Stimulated activated CD4-positive, alpha-beta T cell treated with anti-CD3 and anti-CD28 coated beads, Interleukin-15, amount 100 ng/mL, for 48 hours (primary cell): ENCODE data around the gene REC8.

ENCODE experiments used
- DNase-seq, 2 donors: peaks; one replicate each; pipeline ENCODE4 v3.0.0-alpha.2; 2020; ENCODE audit warnings: low read depth in 2 of 2

The REC8 gene, protein sequence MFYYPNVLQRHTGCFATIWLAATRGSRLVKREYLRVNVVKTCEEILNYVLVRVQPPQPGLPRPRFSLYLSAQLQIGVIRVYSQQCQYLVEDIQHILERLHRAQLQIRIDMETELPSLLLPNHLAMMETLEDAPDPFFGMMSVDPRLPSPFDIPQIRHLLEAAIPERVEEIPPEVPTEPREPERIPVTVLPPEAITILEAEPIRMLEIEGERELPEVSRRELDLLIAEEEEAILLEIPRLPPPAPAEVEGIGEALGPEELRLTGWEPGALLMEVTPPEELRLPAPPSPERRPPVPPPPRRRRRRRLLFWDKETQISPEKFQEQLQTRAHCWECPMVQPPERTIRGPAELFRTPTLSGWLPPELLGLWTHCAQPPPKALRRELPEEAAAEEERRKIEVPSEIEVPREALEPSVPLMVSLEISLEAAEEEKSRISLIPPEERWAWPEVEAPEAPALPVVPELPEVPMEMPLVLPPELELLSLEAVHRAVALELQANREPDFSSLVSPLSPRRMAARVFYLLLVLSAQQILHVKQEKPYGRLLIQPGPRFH

DNA sequence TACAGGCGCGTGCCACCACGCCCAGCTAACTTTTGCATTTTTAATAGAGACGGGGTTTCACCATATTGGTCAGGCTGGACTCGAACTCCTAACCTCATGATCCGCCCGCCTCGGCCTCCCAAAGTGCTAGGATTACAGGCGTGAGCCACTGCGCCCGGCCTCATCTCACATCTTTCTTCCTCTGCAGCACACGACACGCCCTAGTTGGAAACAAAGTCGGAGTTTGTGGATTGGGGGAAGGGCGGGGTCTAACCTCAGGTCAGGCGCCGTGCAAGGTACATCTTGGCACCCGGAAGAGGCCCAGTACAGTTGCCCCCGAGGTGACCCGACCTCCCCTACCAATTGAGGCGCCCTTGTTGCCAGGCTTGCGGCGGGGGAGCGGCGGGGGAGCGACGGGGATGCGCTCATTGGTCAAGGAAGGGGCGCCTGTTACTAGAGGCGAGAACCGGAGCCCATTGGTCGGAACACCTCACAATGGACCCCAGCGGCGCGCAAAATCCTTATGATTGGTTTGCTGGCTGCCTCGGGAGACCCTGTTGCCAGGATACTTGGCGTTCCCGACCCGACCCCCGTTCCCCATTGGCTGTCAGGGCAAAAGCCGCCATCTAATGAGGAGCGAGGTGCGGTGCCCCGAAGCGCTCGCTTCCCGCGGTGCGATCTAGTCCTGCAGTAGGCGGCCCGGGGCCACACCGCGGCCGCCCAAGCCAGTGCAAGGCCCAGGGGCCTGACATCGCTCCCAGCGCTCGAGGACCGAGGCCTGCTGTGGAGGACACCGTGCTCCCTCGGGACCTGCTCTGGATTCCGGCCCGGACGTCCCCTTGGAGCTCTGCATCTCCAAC lies at the start of gene REC8:
Gene REC8 (plus strand): TSS at position 659 of the 839 bp plus-strand sequence. CDS start 473 bp downstream, outside the sequence.
- peak; percentile 51 to 65 for DNase-seq

DNA sequence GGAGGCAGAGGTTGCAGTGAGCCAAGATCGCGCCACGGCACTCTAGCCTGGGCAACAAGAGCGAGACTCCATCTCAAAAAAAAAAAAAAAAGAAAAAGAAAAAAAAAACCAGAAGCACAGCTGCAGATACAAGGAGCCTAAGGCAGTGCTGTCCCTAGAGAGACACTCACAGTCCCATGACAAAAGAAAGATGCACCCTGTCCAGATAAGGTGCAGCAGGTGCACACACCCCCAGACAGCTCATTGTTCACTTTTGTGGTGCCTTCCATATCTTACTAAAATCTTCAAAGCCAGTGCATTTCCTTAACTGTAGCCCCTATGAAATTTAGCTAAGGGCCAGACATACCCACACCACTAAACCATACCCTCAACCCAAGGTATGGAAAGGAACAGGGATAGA lies 49.5 kb upstream of the REC8 start:
- no peak for DNase-seq

DNA sequence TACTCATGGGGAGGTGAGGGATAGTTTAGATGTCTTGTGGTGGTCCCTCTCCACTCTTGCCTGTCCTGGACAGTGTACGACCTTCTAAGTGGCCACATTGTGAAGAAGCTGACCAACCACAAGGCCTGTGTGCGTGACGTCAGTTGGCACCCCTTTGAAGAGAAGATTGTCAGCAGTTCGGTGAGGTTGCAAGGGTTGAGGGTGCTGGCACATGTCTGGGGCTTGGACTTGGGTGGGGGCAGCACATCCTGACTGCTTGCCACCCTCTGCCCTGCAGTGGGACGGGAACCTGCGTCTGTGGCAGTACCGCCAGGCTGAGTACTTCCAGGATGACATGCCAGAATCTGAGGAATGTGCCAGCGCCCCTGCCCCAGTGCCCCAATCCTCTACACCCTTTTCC lies 49.0 kb upstream of the REC8 start:
- DNase-seq, result no peak

DNA sequence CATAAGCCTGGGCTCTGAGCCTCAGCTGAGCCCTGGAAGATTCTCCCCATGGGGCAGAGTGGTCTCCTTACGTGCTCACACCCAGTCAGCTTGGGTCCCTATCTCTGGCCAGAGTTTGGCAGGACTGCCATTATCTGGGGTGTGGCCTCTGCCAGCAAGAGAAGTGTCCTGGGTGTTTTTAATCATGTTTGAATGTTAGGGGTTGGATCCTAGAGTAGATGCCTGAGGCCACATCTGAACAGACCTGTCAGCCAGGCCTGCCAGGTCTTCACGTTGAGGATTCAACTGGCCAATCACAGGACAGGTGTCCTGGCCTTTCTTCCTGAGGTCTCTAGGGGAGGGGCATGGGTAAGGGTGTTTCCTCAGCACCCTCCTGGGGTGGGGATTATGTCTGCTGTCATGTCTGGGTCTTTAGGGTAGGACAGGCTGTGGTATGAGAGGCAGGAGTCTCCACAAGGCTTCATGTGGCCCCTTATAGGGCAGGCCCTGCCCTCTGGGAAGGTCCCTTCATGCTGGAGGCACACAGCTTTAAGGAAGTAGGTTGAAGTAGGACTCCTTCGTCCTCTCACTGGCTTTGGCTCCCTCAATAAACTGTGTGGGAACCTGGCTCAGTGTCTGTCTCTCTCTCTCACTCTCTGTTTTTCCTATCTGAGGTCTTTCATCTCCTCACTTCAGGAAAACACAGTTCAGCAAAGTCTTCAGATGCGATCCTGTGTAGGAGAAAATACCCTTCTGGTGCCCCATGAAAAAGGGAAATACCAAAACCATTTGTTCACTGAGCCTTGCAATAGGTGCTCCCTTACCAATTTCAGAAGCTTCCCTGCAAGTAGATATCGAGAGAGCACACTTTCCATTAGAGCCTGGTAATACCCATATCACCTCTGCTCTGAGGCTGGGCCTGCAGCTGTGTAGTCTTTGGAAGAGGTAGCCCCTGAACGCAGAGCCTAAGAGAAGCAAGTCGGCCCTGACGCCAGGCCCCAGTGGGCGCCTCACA lies 48.2 kb upstream of the REC8 start:
- DNase-seq, result no peak

GRCh38 chr14:24126939-24127338 lies 44.9 kb upstream of the REC8 start:
- no peak for DNase-seq

DNA sequence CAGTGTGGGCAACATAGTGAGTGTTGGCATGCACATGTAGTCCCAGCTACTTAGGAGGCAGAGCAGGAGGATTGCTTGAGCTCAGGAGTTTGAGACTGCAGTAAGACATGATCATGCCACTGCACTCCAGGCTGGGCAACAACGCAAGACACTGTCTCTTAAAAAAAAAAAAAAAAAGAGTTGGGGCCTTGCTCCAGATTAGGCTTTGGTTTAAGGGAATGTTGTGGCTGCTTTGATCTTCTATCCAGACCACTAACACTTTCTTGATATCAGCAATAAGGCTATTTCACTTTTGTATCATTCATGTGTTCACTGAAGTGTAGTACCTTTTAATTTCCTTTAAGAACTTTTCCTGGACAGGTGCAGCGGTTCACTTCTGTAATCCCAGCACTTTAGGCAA lies 44.2 kb upstream of the REC8 start:
- DNase-seq, result no peak

DNA sequence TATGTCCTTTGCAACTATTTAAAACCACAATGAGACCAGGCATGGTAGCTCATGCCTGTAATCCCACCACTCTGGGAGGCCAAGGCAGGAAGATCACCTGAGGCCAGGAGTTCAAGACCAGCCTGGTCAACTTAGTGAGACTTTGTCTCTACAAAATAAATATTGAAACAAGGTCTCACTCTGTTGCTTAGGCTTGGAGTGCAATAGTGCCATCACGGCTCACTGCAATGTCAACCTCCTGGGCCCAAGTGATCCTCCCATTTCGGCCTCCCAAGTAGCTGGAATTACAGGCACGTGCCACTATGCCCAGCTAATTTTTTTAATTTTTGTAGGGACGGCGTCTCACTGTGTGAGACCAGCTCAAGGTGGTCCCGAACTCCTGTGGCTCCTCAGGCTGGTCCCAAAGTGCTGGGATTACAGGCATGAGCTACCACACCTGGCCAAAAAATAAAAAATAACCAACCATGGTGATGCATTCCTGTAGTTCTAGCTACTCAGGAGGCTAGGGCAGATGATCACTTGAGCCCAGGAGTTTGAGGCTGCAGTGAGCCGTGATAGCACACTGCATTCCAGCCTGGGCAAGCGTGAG lies 42.4 kb upstream of the REC8 start:
- no peak for DNase-seq

GRCh38 chr14:24130380-24130716 lies 41.5 kb upstream of the REC8 start, which contains the start of gene FITM1:
FITM1 (plus strand) TSS chr14:24130659; CDS start chr14:24131564, 905 bp downstream.
- DNase-seq, result no peak

DNA sequence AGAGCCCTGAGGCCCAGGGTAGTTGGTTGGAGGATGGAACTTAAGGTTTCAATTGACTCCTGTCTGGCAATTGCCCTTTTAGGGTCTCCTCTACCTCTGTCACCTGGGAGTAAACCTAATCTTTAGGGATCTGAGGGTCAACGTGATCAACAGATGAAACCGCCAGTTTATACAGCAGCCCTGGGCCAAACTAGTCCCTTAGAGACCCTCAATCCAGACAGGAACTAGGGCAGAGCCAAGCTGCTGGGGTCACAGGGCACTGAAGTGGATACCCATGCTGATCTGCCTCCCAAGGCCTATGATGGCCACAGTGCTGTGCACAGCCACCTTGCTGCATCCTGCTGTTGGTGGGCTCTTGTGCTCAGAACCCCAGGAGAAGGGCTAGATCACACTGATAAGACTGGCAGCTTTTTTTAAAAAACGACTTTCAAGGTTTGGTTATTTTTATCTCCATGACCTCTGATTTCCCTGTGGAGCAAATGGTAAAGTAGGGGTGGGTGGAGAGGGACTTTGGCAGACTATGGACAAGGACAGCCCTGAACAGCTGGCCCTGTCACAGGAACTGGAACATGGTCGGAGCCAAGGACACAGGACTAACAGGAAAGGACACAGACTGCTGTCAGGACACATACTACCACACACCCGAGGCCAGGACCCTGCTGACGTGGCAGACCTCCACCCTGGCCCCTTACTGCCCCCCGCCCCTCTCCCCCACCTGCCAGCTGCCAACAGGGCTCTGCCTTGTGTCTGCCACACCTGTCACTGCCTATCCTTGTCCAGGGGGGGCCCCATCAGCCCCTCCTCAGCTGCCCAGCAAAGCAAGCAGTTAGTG lies 40.9 kb upstream of the REC8 start:
- DNase-seq, result no peak

DNA sequence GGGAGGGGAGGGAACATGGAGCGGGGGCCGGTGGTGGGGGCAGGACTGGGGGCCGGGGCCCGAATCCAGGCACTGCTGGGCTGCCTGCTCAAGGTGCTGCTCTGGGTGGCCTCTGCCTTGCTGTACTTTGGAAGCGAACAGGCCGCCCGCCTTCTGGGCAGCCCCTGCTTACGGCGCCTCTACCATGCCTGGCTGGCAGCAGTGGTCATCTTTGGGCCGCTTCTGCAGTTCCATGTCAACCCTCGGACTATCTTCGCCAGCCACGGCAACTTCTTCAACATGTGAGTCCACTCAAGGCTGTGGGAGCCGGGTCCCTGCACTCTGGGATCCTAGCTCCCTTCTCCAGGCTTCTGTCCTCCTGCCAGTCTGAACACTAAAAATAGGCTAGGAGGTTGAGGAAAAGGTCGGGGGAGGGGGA lies 40.3 kb upstream of the REC8 start:
- DNase-seq, result no peak

GRCh38 chr14:24132061-24132685 lies 39.7 kb upstream of the REC8 start:
- no peak for DNase-seq

GRCh38 chr14:24132976-24133375 lies 38.9 kb upstream of the REC8 start:
- DNase-seq, result no peak

- no peak for DNase-seq
Measured at GRCh38 chr14:24133735-24134134, 38.1 kb upstream of the REC8 start.

- no peak for DNase-seq
Measured at GRCh38 chr14:24135584-24135833, 36.4 kb upstream of the REC8 start.

- DNase-seq, result peak; percentile 85 to 92
Measured at GRCh38 chr14:24135834-24136683, 35.8 kb upstream of the REC8 start, which contains the start of gene PSME1. PSME1 (plus strand) TSS chr14:24136194; CDS start chr14:24136263, 69 bp downstream.

- no peak for DNase-seq
Measured at GRCh38 chr14:24136684-24137528, 35.0 kb upstream of the REC8 start.

DNA sequence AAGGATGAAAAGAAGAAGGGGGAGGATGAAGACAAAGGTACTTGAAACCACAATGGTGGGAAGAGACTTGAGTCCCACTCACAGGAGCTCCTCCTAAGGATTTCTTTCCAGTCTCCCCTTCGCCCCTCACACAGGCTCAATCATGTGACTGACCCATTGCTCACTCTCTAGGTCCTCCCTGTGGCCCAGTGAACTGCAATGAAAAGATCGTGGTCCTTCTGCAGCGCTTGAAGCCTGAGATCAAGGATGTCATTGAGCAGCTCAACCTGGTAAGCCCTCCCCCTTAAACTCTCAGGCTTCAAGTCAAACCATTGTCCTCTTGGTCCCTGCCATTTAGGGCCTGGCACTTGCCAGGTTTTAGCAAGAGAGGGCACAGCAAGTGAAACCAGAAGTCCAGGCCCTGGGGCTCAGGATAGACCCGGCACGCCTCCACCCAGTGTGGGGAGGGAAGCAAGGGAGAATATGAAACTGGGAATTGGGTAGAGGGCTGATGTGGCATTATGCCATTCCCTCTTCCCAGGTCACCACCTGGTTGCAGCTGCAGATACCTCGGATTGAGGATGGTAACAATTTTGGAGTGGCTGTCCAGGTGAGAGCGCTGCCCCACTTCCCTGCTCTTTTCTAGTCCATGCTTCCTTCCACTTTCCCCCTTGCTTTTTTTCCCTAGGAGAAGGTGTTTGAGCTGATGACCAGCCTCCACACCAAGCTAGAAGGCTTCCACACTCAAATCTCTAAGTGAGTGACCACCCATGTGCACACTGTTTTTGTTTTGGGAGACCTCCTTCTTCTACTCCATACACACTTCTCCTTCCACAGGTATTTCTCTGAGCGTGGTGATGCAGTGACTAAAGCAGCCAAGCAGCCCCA lies 34.1 kb upstream of the REC8 start:
- no peak for DNase-seq
